Subcutaneous adipose tissue (tissue), 4 donors: ENCODE data around the gene DCXR. TPM values are rescaled to one million over a fixed set of nuclear protein-coding genes. Genes with fewer than 3 reads are reported as not detected.

Experiments used
- total RNA-seq, 4 donors: library from RNA; depleted of rRNA; stranded (reverse); fragments of >200 nt; gene quantifications; one replicate each; pipeline ENCODE4 v1.1.0, GENCODE V29; 2016
- TF ChIP-seq, protein P1 (sequence below): fragments of 450-650 bp; IDR thresholded peaks from one replicate; pipeline ENCODE4 v1.5.1; 2016; ENCODE audit warnings: low read depth, mild to moderate bottlenecking, control low read depth, antibody characterized with exemption, moderate library complexity

DCXR gene
- total RNA-seq, 4 donors from 2014 or later = 157 to 383 (median 255) TPM

DNA sequence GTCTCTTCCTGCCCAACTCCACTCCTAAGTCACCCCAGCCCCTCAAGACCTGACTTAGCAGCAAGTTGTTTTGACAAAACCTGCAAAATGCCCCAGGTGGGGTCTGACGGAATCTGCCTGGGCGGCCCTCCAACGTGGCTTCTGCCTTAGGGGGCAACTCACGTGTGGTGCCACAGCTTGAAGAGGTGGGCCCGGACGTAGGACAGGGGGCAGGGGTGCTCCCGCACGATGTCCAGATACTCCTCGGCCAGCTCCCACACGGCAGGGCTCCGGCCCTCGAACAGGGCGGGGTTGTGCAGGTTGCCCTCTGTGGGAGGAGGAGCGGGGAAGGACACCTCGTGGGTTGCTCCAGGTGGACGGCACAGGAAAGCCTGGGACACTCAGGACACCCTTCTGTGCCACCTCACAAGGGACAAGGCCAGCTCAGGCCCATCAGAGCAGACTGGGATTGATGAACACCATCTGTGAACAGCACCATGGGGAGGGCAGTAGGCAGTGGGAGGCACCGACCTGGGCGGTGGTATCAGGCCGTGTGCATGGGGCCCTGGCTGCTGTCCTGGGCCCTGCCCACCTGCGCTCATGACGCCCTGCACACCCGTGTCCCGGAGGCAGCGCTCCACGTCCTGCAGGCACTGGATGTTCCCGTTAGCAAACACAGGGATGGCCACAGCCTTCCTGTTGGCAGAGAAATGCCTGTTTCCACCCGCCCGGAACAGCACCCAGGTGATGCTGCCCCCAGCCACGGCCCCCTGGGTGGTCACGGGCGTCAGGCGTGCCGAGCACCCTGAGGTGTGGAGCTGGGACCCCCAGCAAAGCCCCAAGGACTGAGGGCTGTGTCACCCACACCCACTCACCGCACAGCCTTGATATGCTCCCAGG, 23.8 kb upstream of the DCXR start:
- TF ChIP-seq, protein P1, sequence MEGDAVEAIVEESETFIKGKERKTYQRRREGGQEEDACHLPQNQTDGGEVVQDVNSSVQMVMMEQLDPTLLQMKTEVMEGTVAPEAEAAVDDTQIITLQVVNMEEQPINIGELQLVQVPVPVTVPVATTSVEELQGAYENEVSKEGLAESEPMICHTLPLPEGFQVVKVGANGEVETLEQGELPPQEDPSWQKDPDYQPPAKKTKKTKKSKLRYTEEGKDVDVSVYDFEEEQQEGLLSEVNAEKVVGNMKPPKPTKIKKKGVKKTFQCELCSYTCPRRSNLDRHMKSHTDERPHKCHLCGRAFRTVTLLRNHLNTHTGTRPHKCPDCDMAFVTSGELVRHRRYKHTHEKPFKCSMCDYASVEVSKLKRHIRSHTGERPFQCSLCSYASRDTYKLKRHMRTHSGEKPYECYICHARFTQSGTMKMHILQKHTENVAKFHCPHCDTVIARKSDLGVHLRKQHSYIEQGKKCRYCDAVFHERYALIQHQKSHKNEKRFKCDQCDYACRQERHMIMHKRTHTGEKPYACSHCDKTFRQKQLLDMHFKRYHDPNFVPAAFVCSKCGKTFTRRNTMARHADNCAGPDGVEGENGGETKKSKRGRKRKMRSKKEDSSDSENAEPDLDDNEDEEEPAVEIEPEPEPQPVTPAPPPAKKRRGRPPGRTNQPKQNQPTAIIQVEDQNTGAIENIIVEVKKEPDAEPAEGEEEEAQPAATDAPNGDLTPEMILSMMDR = no peak

DNA sequence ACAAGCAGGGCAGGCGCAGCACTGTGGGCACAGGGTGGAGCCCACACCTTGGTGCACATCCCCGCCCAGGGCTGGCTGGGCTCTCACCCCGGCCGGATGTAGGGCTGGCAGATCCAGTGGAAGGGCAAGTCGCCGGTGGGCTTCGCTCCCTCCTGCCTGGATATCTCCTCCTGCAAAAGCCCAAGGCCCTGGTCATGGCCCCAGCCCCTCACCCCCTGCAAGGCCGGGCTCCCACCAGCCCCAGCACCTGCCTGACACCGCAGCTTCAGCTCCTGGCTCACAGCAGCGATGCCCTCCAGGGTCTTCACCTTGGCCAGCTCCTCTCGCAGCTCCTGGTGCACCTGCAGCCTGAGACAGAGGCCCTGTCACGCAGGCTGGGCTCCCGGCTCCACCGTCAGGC, 23.1 kb upstream of the DCXR start:
- TF ChIP-seq, protein P1 = no peak

DNA sequence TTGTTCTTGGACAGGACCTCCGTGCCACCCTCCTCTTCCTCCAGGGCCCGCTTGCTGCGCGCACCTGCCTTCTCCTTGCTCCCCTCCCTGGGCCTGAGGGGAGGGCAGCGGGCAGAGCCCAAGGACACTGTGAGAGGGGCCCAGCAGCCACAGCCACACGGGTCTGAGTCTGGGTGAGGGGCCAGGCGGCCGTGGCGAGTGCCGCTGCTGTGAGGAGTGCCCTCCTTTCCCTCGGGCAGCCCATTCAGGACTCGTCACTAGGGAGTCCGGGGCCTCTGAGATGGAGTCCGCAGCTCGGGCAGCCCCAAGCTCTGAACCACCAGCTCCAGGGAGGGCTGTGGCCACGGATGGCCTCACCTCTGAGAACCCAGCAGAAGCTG, 22.5 kb upstream of the DCXR start:
- TF ChIP-seq, protein P1 = no peak

DNA sequence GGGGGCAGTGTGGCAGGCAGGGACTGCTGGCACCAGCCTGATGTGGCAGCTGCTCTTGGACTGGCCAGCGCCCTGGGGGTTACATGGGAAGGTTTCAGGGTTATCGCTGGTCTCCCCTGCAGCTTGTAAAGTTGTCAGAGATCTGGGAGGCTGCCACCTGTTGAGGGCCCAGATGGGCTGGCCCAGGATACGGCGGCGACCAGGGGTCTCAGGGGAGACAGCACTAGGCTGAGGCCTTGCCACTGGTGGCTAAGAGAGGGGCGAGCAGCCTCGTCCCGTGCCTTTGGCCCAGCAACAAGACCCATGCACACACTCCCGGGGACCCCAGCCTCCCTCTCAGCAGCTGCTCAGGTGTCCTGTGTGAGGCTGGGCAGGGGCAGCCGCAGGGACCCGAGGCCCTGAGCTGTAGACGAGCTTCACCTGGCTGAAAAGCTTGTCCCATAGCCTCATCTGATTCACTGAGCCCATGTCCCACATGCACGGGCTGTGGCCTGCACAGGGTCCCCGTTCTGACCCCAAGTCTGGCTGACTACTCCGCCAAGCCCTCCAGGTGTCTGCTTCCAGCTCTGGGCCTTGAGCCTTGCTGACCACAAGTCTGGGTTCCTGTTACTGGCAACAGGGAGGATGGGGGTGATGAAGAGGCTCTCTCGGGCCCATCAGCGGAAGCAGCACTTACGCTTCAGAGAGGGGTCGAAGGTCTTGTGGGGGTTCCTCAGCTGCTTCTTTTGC, 21.9 kb upstream of the DCXR start:
- TF ChIP-seq, protein P1 = no peak

DNA sequence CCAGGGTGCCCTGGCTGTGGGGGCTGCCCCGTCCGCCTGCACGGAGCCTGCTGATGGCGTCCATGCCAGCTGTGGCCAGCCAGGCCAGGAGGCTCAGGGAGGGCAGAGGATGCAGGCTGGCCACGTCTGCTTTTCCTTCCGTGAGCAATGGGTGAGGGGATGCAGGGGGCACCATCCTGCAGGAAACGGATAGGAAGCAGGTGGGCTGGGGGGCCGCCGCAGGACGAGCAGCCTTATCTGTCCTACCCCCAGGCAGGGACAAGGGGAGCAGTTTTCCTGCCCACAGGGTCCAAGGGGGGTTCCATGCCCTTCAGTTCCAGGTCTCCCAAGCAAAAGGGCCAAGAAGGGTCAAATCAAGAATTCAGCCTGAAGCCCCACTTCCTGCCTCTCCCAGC, 21.4 kb upstream of the DCXR start:
- TF ChIP-seq, protein P1 = no peak

DNA sequence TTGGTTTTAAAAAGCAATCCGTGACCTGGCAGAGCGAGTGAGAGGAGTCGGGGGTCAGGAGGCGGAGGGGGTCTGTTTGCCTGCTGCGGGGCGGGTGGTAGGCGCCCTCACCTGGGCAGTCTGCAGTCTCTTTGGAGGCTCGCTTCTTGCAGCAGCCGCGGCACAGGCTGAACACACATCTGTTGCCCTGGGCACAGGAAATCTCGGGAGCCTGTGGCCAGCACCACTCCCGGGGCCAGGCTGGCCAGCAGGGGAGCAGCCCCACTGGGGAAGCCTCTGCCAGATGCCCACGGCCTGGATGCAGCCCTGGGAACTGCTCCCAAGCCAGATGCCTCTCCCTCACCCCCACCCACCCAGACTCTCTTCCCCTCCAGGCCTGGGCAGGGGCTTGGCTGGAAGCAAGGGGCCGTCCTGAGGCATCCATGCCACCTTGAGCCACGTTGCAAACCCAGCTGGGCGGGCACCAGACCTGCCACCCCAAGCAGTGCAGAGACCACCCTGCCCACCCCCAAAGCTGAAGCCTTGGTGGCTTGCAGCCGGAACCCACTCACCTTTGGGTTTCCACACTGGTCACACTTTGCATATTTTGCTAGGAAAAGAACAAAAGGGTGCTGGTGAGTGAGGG, 20.8 kb upstream of the DCXR start:
- TF ChIP-seq, protein P1 = no peak
